Measurements from ENCODE around the gene ATIC. TPM values are rescaled to one million over a fixed set of nuclear protein-coding genes. Genes with fewer than 3 reads are reported as not detected.

The ATIC gene
- total and polyA plus RNA-seq, 2 of the 8 experiments (the other 6 are each of a cell fraction or from before 2014, with no cell fraction given): 139 to 319 TPM

DNA sequence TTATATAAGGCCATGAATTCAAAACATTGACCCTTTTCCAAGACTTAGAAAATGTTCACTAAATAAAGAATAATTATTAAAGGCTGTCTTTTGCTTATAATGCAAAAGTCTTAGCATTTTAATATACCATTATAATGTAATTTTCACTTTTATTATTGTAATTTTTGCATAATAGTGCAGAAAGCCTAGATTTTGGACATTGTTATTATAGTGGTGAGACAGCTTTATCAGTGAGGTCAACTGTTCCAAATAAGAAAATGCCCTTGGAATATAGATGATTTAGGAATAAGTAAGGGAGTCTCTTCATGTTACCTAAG lies 56.6 kb downstream of the ATIC start:
- no peak overlapping the region for H2BK20ac ChIP-seq (ENCODE audit: low read length)
- H3K27me3 ChIP-seq (replicated peaks in 1 of 4; ENCODE audit: control insufficient read depth in 3 of 4, extremely low read depth in 1 of 4, insufficient read depth in 3 of 4, low read length in 3 of 4): no peaks in the 10 kb centered on the region
- no peak overlapping the region for H3K18ac ChIP-seq (ENCODE audit: extremely low read depth, low read length)
- no peak overlapping the region for H2BK5ac ChIP-seq (ENCODE audit: low read depth, low read length)
- no peaks in the 10 kb centered on the region for H3K4me1 ChIP-seq (replicated peaks in 1 of 4; ENCODE audit: control insufficient read depth in 3 of 4, insufficient read depth in 4 of 4, low read length in 3 of 4)
- H2AK5ac ChIP-seq (ENCODE audit: low read depth, low read length): no peak overlapping the region
- H3K36me3 ChIP-seq (ENCODE audit: control insufficient read depth in 2 of 4, insufficient read depth in 4 of 4, low read length in 3 of 4): peaks cover 0 to 49% (median 12%) of the 10 kb centered on the region in 4 experiments; a peak in 5 of 8 replicates
- ChIA-PET POLR2A (ENCODE audit: partially characterized antibody) (interaction anchor here (0.7 kb wide), 1 partner anchor 26 kb away, joined by 3 read pairs; no protein-coding TSS in a partner anchor), CTCF (ENCODE audit: partially characterized antibody) (interaction anchor here (1.1 kb wide), 1 partner anchor 41 kb away, joined by 4 read pairs; no protein-coding TSS in a partner anchor)
- H3K56ac ChIP-seq (replicated peaks; ENCODE audit: insufficient read length, low read depth, low read length): no peak overlapping the region
- no peak overlapping the region for H2BK15ac ChIP-seq (ENCODE audit: low read length)
- no peak overlapping the region for H4K5ac ChIP-seq (ENCODE audit: insufficient read length, low read depth, low read length)
- no peak overlapping the region for H3K4me2 ChIP-seq (ENCODE audit: insufficient read depth in 1 of 2, low read depth in 2 of 2, low read length in 2 of 2)
- no peak overlapping the region for H4K91ac ChIP-seq (replicated peaks; ENCODE audit: insufficient read length, low read length)
- FAIRE-seq (no peak), DNase-seq (ENCODE audit: low read depth in 1 of 2, low spot score in 2 of 2) (no peak)
- no peak overlapping the region for H3K27ac ChIP-seq (ENCODE audit: low read depth, low read length)
- no peak overlapping the region for H3K4me3 ChIP-seq (ENCODE audit: extremely low read depth in 1 of 4, insufficient read depth in 2 of 4, low read depth in 3 of 4, low read length in 4 of 4)
- H2AFZ ChIP-seq (ENCODE audit: low read length): no peak overlapping the region
- no peak overlapping the region for H2BK12ac ChIP-seq (ENCODE audit: low read depth, low read length)
- no peak overlapping the region for H3K14ac ChIP-seq (ENCODE audit: insufficient read length)
- no peaks in the 10 kb centered on the region for H3K79me2 ChIP-seq (ENCODE audit: control insufficient read depth in 1 of 2, insufficient read depth in 2 of 2, low read length in 2 of 2)
- no peak overlapping the region for H4K8ac ChIP-seq (ENCODE audit: extremely low read depth, insufficient read depth, low read length)
- H2BK120ac ChIP-seq (replicated peaks; ENCODE audit: low read depth, low read length): no peak overlapping the region
- no peaks in the 10 kb centered on the region for H3K9me3 ChIP-seq (ENCODE audit: insufficient read depth in 2 of 2, low read depth in 1 of 2, low read length in 1 of 2)
- H3K23me2 ChIP-seq (ENCODE audit: low read depth, low read length): no peaks in the 10 kb centered on the region
- no peaks in the 10 kb centered on the region for H4K20me1 ChIP-seq (replicated peaks in 1 of 2; ENCODE audit: control insufficient read depth in 1 of 2, insufficient read depth in 2 of 2, low read length in 2 of 2)
- no peak overlapping the region for H3K9ac ChIP-seq (replicated peaks in 1 of 4; ENCODE audit: extremely low read depth in 1 of 4, low read depth in 3 of 4, low read length in 3 of 4)
- TF ChIP-seq CBX5 (IDR thresholded peaks at IDR 0.05; ENCODE audit: low read depth, low read length) (no peak), RBBP5 (IDR thresholded peaks at IDR 0.05; ENCODE audit: borderline replicate concordance, low read depth, low read length) (no peak), JUN (IDR thresholded peaks at IDR 0.05; ENCODE audit: low read depth, low read length) (no peak), RAD21 (IDR thresholded peaks at IDR 0.05 in 1 of 2, conservative IDR thresholded peaks at IDR 0.05 in 1 of 2; ENCODE audit: low read depth in 2 of 2, low read length in 2 of 2) (no peak), SUZ12 (IDR thresholded peaks at IDR 0.05; ENCODE audit: low read length) (no peak), CREB1 (IDR thresholded peaks at IDR 0.05) (no peak)
- TF ChIP-seq, protein P1, sequence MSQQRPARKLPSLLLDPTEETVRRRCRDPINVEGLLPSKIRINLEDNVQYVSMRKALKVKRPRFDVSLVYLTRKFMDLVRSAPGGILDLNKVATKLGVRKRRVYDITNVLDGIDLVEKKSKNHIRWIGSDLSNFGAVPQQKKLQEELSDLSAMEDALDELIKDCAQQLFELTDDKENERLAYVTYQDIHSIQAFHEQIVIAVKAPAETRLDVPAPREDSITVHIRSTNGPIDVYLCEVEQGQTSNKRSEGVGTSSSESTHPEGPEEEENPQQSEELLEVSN (IDR thresholded peaks at IDR 0.05): no peak
- H3K79me1 ChIP-seq (ENCODE audit: low read depth, low read length): no peaks in the 10 kb centered on the region
- no peak overlapping the region for H3K23ac ChIP-seq (ENCODE audit: insufficient read length)
- H3K4ac ChIP-seq (replicated peaks; ENCODE audit: insufficient read length, low read depth, low read length): no peak overlapping the region
